HuH-7 (cell line): ENCODE data around the gene B4GALT4.

Experiments
- DNase-seq: peaks from one replicate; pipeline ENCODE4 v3.0.0; 2011; ENCODE audit warnings: low spot score

The B4GALT4 gene

GRCh38 chr3:119237299-119237698, 3.4 kb downstream of the B4GALT4 start:
- no peak for DNase-seq

GRCh38 chr3:119236756-119237155, 3.9 kb downstream of the B4GALT4 start:
- DNase-seq, result no peak

GRCh38 chr3:119235151-119235550, 5.5 kb downstream of the B4GALT4 start:
- DNase-seq, result no peak

- DNase-seq, result no peak
Measured at GRCh38 chr3:119234610-119235009, 6.1 kb downstream of the B4GALT4 start.

- DNase-seq, result no peak
Measured at GRCh38 chr3:119230745-119231144, 9.9 kb downstream of the B4GALT4 start.

- no peak for DNase-seq
Measured at GRCh38 chr3:119230071-119230470, 10.6 kb downstream of the B4GALT4 start.

GRCh38 chr3:119229190-119229589, 11.5 kb downstream of the B4GALT4 start:
- DNase-seq, result no peak

GRCh38 chr3:119228373-119229145, 12.1 kb downstream of the B4GALT4 start:
- DNase-seq, result no peak

- no peak for DNase-seq
Measured at GRCh38 chr3:119227070-119227850, 13.4 kb downstream of the B4GALT4 start.

GRCh38 chr3:119225121-119225520, 15.6 kb downstream of the B4GALT4 start:
- no peak for DNase-seq

GRCh38 chr3:119223511-119223910, 17.2 kb downstream of the B4GALT4 start:
- no peak for DNase-seq

- DNase-seq, result no peak
Measured at GRCh38 chr3:119222391-119222790, 18.3 kb downstream of the B4GALT4 start.

- DNase-seq, result no peak
Measured at GRCh38 chr3:119221779-119222320, 18.8 kb downstream of the B4GALT4 start.

GRCh38 chr3:119220970-119221667, 19.6 kb downstream of the B4GALT4 start:
- DNase-seq, result no peak

GRCh38 chr3:119220198-119220597, 20.5 kb downstream of the B4GALT4 start:
- no peak for DNase-seq

- no peak for DNase-seq
Measured at GRCh38 chr3:119219069-119219468, 21.6 kb downstream of the B4GALT4 start.

- no peak for DNase-seq
Measured at GRCh38 chr3:119211803-119212202, 28.9 kb downstream of the B4GALT4 start.

- peak; percentile 33 for DNase-seq
Measured at GRCh38 chr3:119211193-119211592, 29.5 kb downstream of the B4GALT4 start.

- DNase-seq, result no peak
Measured at GRCh38 chr3:119207512-119207875, 33.2 kb downstream of the B4GALT4 start.

- DNase-seq, result peak; percentile 41
Measured at GRCh38 chr3:119206611-119207511, 33.8 kb downstream of the B4GALT4 start.

- no peak for DNase-seq
Measured at GRCh38 chr3:119205685-119206084, 35.0 kb downstream of the B4GALT4 start.
